RWPE2 (cell line): ENCODE data around the gene FLT3LG.

Experiments
- ATAC-seq: fragments of 200-7000 bp; cut with Tn5 transposase; 3 replicates; pipeline ENCODE4 v1.9.1; 2021; ENCODE audit warnings: low read depth
- DNase-seq: peaks from one replicate; pipeline ENCODE4 v3.0.0-alpha.2; 2020; ENCODE audit warnings: low spot score
- H3K27ac ChIP-seq: fragments of 450-650 bp; 2 replicates; pipeline ENCODE4 v1.5.1; 2017; ENCODE audit warnings: mild to moderate bottlenecking; ENCODE audit not compliant: poor library complexity, severe bottlenecking
- H3K27me3 ChIP-seq: fragments of 250-450 bp; sonication (Bioruptor Pico); 2 replicates; pipeline ENCODE4 v1.5.1; 2021; ENCODE audit warnings: mild to moderate bottlenecking, moderate library complexity; ENCODE audit not compliant: insufficient read depth, poor library complexity, severe bottlenecking
- H3K36me3 ChIP-seq: fragments of 250-450 bp; sonication (Bioruptor Pico); 2 replicates; pipeline ENCODE4 v1.5.1; 2020; ENCODE audit warnings: low read depth, mild to moderate bottlenecking, moderate library complexity
- H3K4me1 ChIP-seq: fragments of 250-450 bp; sonication (Bioruptor Pico); 2 replicates; pipeline ENCODE4 v1.5.1; 2021; ENCODE audit warnings: mild to moderate bottlenecking, moderate library complexity; ENCODE audit not compliant: insufficient read depth, poor library complexity, severe bottlenecking
- H3K4me3 ChIP-seq: fragments of 250-450 bp; sonication (Bioruptor Pico); 2 replicates; pipeline ENCODE4 v1.5.1; 2021; ENCODE audit warnings: mild to moderate bottlenecking, moderate library complexity; ENCODE audit not compliant: severe bottlenecking
- H3K9me3 ChIP-seq: fragments of 250-450 bp; sonication (Bioruptor Pico); 2 replicates; pipeline ENCODE4 v1.5.1; 2021; ENCODE audit warnings: mild to moderate bottlenecking, moderate library complexity; ENCODE audit not compliant: severe bottlenecking
- CTCF ChIP-seq: fragments of 450-650 bp; IDR thresholded peaks from one replicate; pipeline ENCODE4 v1.5.1; 2017; ENCODE audit warnings: mild to moderate bottlenecking, moderate library complexity; ENCODE audit not compliant: poor library complexity, severe bottlenecking

The FLT3LG gene

GRCh38 chr19:49497047-49497788, 23.2 kb downstream of the FLT3LG start:
- H3K27ac ChIP-seq, result peak overlapping the region; percentile 90
- ATAC-seq (no peak), DNase-seq (no peak)
- no peaks in the 10 kb centered on the region for H3K27me3 ChIP-seq
- peaks cover 52% of the 10 kb centered on the region for H3K36me3 ChIP-seq
- TF ChIP-seq CTCF, result no peak
- peak overlapping the region; percentile 86 for H3K4me3 ChIP-seq
- no peaks in the 10 kb centered on the region for H3K9me3 ChIP-seq
- H3K4me1 ChIP-seq, result no peaks in the 10 kb centered on the region

GRCh38 chr19:49497789-49498103, 23.7 kb downstream of the FLT3LG start:
- H3K27ac ChIP-seq, result peak overlapping the region; percentile 90
- no peaks in the 10 kb centered on the region for H3K4me1 ChIP-seq
- H3K4me3 ChIP-seq, result no peak overlapping the region
- no peak for TF ChIP-seq CTCF
- DNase-seq (no peak), ATAC-seq (no peak)
- H3K9me3 ChIP-seq, result no peaks in the 10 kb centered on the region
- peaks cover 46% of the 10 kb centered on the region for H3K36me3 ChIP-seq
- H3K27me3 ChIP-seq, result no peaks in the 10 kb centered on the region

GRCh38 chr19:49498475-49498874, 24.5 kb downstream of the FLT3LG start:
- ATAC-seq, result no peak
- no peak for TF ChIP-seq CTCF
- Histone ChIP-seq H3K36me3 (peaks cover 40% of the 10 kb centered on the region), H3K27ac (peak overlapping the region; percentile 90), H3K4me3 (no peak overlapping the region), H3K27me3 (no peaks in the 10 kb centered on the region), H3K9me3 (no peaks in the 10 kb centered on the region), H3K4me1 (no peaks in the 10 kb centered on the region)
- no peak for DNase-seq

GRCh38 chr19:49499030-49499670, 25.1 kb downstream of the FLT3LG start:
- DNase-seq (no peak), ATAC-seq (no peak)
- H3K27me3 ChIP-seq, result no peaks in the 10 kb centered on the region
- no peak for TF ChIP-seq CTCF
- no peak overlapping the region for H3K27ac ChIP-seq
- H3K4me3 ChIP-seq, result no peak overlapping the region
- H3K4me1 ChIP-seq, result no peaks in the 10 kb centered on the region
- no peaks in the 10 kb centered on the region for H3K9me3 ChIP-seq
- peaks cover 40% of the 10 kb centered on the region for H3K36me3 ChIP-seq

- no peaks in the 10 kb centered on the region for H3K9me3 ChIP-seq
- peaks cover 23% of the 10 kb centered on the region for H3K36me3 ChIP-seq
- no peak overlapping the region for H3K4me3 ChIP-seq
- H3K27ac ChIP-seq, result no peak overlapping the region
- H3K27me3 ChIP-seq, result no peaks in the 10 kb centered on the region
- no peak for DNase-seq
- ATAC-seq, result peak; percentile 45; the same call in 2 of the 3 replicates
- TF ChIP-seq CTCF, result peak; percentile 78
- no peaks in the 10 kb centered on the region for H3K4me1 ChIP-seq
Measured at GRCh38 chr19:49502866-49503581, 29.0 kb downstream of the FLT3LG start.
